Measurements from ENCODE around the gene RTN1.

- TF ChIP-seq POLR2A (IDR thresholded peaks at IDR 0.05; ENCODE audit: low read depth) (no peak), POLR2AphosphoS5 (IDR thresholded peaks at IDR 0.05) (no peak), CTCF (IDR thresholded peaks at IDR 0.05) (no peak)
These were observed 18.2 kb downstream of the RTN1 start for GRCh38 chr14:59852350-59852749.
